Gastrocnemius medialis (tissue), 4 donors: ENCODE data around the gene DPYSL4. TPM values are rescaled to one million over a fixed set of nuclear protein-coding genes. Genes with fewer than 3 reads are reported as not detected.

Experiments
- ATAC-seq, 2 donors: fragments of 150-250 bp; one replicate each; pipeline ENCODE4 v1.9.1; 2016
- DNase-seq, 2 donors: peaks; one replicate each; pipeline ENCODE4 v3.0.0-alpha.2; 2019
- H3K27ac ChIP-seq, 4 donors: fragments of 200-600 bp; sonication (generic); 1 replicate in 1 of 4; 2 replicates in 3 of 4; pipeline ENCODE4 v1.5.1; 2016 to 2018; ENCODE audit warnings: mild to moderate bottlenecking in 2 of 4, moderate library complexity in 1 of 4
- H3K27me3 ChIP-seq, 3 donors: fragments of 200-600 bp; sonication (generic) in 2 of 3; 1 replicate in 1 of 3; 2 replicates in 2 of 3; pipeline versions ENCODE4 v1.5.1 to v1.6.0; 2016 to 2019; ENCODE audit warnings: mild to moderate bottlenecking in 1 of 3, moderate library complexity in 1 of 3
- H3K36me3 ChIP-seq, 2 donors: fragments of 200-600 bp; sonication (generic) in 1 of 2; one replicate each; pipeline ENCODE4 v1.5.1; 2017 to 2018
- H3K4me1 ChIP-seq, 2 donors: fragments of 200-600 bp; sonication (generic) in 1 of 2; one replicate each; pipeline ENCODE4 v1.5.1; 2016 to 2017; ENCODE audit warnings: mild to moderate bottlenecking in 2 of 2
- H3K4me3 ChIP-seq, 4 donors: fragments of 200-600 bp; sonication (generic) in 3 of 4; 1 replicate in 1 of 4; 2 replicates in 3 of 4; pipeline ENCODE4 v1.5.1; 2016 to 2019; ENCODE audit warnings: mild to moderate bottlenecking in 2 of 4
- H3K9me3 ChIP-seq, 3 donors: fragments of 200-600 bp; sonication (generic) in 2 of 3; 1 replicate in 1 of 3; 2 replicates in 2 of 3; pipeline ENCODE4 v1.5.1; 2016 to 2019
- POLR2A ChIP-seq, 2 donors: fragments of 450-650 bp; IDR thresholded peaks; one replicate each; pipeline ENCODE4 v1.6.1; 2017; ENCODE audit warnings: antibody characterized with exemption in 2 of 2, mild to moderate bottlenecking in 2 of 2, moderate library complexity in 2 of 2
- in situ Hi-C, 4 donors: fragments of 200-750 bp; cut with MboI; loops; one replicate each; pipeline versions ENCODE4 v1.15.0 to v1.8.0; 2017; ENCODE audit warnings: low sequenced_read_pairs in 4 of 4
- intact Hi-C: fragments of 100-400 bp; cut with DNase I; formaldehyde crosslinking; loops from one replicate; pipeline ENCODE4 v1.15.1; 2023; ENCODE audit warnings: low total_unique reads
- total RNA-seq, 4 donors: library from RNA; depleted of rRNA; stranded (reverse); fragments of >200 nt; gene quantifications; one replicate each; pipeline versions ENCODE4 v1.1.0 to v1.2.3, GENCODE V29; 2016
- TF ChIP-seq, protein P1 (sequence below), 5 experiments: fragments of 450-650 bp in 3 of 5; fragments of 200-600 bp in 2 of 5; sonication (generic) in 2 of 5; IDR thresholded peaks in 4 of 5; conservative IDR thresholded peaks in 1 of 5; 1 replicate in 4 of 5; 2 replicates in 1 of 5; pipeline ENCODE4 v1.5.1; 2016 to 2019; ENCODE audit warnings: antibody characterized with exemption in 5 of 5, mild to moderate bottlenecking in 3 of 5, moderate library complexity in 3 of 5

DPYSL4 gene
- total RNA-seq, 4 donors from 2014 or later: 0.29 to 1.3 (median 0.46) TPM

DNA sequence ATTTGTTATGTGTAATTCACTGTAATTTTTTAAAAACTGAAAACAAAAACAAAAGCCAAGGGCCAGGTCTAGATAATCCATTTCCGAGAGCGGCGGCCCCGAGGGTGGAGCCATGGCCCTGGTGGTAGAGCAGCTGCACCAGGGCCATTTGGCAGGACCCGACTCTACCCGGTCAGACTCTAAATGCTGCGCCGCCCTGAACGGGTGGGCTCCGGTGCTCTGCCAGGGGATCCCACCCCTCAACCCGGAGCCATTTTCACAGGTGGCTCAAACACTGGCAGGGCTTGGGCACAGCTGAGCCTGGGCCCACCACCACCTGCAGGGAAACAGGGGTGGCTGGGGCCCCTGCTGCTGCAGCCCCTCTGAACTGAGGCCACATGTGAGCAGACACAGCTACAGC is 56.9 kb downstream of the DPYSL4 start:
- intact Hi-C loops: no loop called here
- ATAC-seq (no peak), DNase-seq (no peak)
- Histone ChIP-seq H3K27ac (no peak overlapping the region), H3K36me3 (no peaks in the 10 kb centered on the region), H3K4me1 (no peaks in the 10 kb centered on the region), H3K9me3 (no peaks in the 10 kb centered on the region), H3K4me3 (no peak overlapping the region), H3K27me3 (peaks cover 0 to 5% (median 3%) of the 10 kb centered on the region in 3 donors)
- in situ Hi-C loops: no loop called here
- TF ChIP-seq, protein P1, sequence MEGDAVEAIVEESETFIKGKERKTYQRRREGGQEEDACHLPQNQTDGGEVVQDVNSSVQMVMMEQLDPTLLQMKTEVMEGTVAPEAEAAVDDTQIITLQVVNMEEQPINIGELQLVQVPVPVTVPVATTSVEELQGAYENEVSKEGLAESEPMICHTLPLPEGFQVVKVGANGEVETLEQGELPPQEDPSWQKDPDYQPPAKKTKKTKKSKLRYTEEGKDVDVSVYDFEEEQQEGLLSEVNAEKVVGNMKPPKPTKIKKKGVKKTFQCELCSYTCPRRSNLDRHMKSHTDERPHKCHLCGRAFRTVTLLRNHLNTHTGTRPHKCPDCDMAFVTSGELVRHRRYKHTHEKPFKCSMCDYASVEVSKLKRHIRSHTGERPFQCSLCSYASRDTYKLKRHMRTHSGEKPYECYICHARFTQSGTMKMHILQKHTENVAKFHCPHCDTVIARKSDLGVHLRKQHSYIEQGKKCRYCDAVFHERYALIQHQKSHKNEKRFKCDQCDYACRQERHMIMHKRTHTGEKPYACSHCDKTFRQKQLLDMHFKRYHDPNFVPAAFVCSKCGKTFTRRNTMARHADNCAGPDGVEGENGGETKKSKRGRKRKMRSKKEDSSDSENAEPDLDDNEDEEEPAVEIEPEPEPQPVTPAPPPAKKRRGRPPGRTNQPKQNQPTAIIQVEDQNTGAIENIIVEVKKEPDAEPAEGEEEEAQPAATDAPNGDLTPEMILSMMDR (IDR thresholded peaks at IDR 0.05 in 4 of 5, conservative IDR thresholded peaks at IDR 0.05 in 1 of 5): no peak
- TF ChIP-seq POLR2A (IDR thresholded peaks at IDR 0.05): no peak

DNA sequence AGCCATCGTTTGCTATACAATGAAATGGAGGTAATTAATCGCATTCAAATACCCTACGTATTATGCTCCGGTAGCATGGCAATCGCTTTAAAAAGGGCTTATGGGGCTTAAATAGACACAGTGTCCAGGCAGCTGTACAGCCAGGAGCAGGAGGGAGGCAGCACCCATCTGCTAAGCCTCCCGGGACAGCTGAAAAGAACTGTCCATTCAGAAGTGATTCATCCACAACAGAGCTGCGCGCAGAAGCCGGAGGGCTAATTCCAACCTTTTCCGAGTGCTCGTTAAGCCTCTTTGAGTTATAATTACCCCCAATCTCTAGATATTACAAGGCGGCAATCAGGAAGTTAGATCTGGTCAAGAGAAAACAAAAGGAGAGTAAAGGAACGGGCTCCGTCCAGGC is 58.3 kb downstream of the DPYSL4 start:
- in situ Hi-C loops: no loop called here
- H3K27me3 ChIP-seq: peaks cover 0 to 5% (median 3%) of the 10 kb centered on the region in 3 donors
- no peak overlapping the region for H3K4me3 ChIP-seq
- no peaks in the 10 kb centered on the region for H3K4me1 ChIP-seq
- intact Hi-C loops: no loop called here
- DNase-seq (no peak), ATAC-seq (no peak)
- H3K27ac ChIP-seq: no peak overlapping the region
- H3K9me3 ChIP-seq: no peaks in the 10 kb centered on the region
- TF ChIP-seq, protein P1 (IDR thresholded peaks at IDR 0.05 in 4 of 5, conservative IDR thresholded peaks at IDR 0.05 in 1 of 5): no peak
- no peak for TF ChIP-seq POLR2A (IDR thresholded peaks at IDR 0.05)
- no peaks in the 10 kb centered on the region for H3K36me3 ChIP-seq

- in situ Hi-C loops (no loop called here), intact Hi-C loops (no loop called here)
- H3K9me3 ChIP-seq: no peaks in the 10 kb centered on the region
- H3K4me1 ChIP-seq: no peaks in the 10 kb centered on the region
- H3K27ac ChIP-seq: no peak overlapping the region
- H3K27me3 ChIP-seq: peaks cover 0 to 3% (median 0%) of the 10 kb centered on the region in 3 donors
- DNase-seq (no peak), ATAC-seq (no peak)
- no peaks in the 10 kb centered on the region for H3K36me3 ChIP-seq
- no peak overlapping the region for H3K4me3 ChIP-seq
- TF ChIP-seq, protein P1 (IDR thresholded peaks at IDR 0.05 in 4 of 5, conservative IDR thresholded peaks at IDR 0.05 in 1 of 5): no peak
- TF ChIP-seq POLR2A (IDR thresholded peaks at IDR 0.05): no peak
These were observed 59.5 kb downstream of the DPYSL4 start for GRCh38 chr10:132246296-132246695.

GRCh38 chr10:132247943-132248342 is 61.2 kb downstream of the DPYSL4 start:
- Histone ChIP-seq H3K4me3 (no peak overlapping the region), H3K27me3 (no peaks in the 10 kb centered on the region), H3K27ac (no peak overlapping the region), H3K9me3 (no peaks in the 10 kb centered on the region), H3K4me1 (no peaks in the 10 kb centered on the region), H3K36me3 (no peaks in the 10 kb centered on the region)
- TF ChIP-seq POLR2A (IDR thresholded peaks at IDR 0.05): no peak
- TF ChIP-seq, protein P1 (IDR thresholded peaks at IDR 0.05 in 4 of 5, conservative IDR thresholded peaks at IDR 0.05 in 1 of 5): no peak
- intact Hi-C loops: no loop called here
- in situ Hi-C loops: no loop called here
- no peak for ATAC-seq
- no peak for DNase-seq
